PC-9 (cell line): ENCODE measurements around the gene KLK6. TPM values are rescaled to one million over a fixed set of nuclear protein-coding genes. Genes with fewer than 3 reads are reported as not detected.
"Not testable (repeated sequence)": the region's sequence is repeated elsewhere in the genome, so short reads cannot be mapped to it uniquely, and the experiment has no call there.

ENCODE experiments used
- BruUV-seq: library from RNA; stranded (reverse); fragments of 400-500 nt; replicated peaks from 2 replicates; lab custom pipeline; 2021; lab: Mats Ljungman, UMichigan
- CTCF ChIA-PET: fragments of 300-600 bp; sonication (Branson Sonifier 250); formaldehyde crosslinking; loops from one replicate; lab custom pipeline; 2022; ENCODE audit warnings: antibody characterized with exemption; lab: Charles Lee
- POLR2A ChIA-PET: fragments of 300-600 bp; sonication (Branson Sonifier 250); formaldehyde crosslinking; loops from one replicate; lab custom pipeline; 2022; ENCODE audit warnings: antibody characterized with exemption; ENCODE audit not compliant: unreplicated experiment; lab: Charles Lee
- DNase-seq, 2 experiments: peaks; one replicate each; pipeline versions ENCODE4 v3.0.0 to v3.0.0-alpha.2; 2015 to 2022; ENCODE audit warnings: mixed read lengths in 1 of 2
- H2AFZ ChIP-seq: fragments of 200-600 bp; sonication (generic); 2 replicates; pipeline ENCODE4 v1.8.1; 2017; ENCODE audit warnings: antibody characterized with exemption
- H3F3A ChIP-seq: fragments of 200-600 bp; sonication (generic); 2 replicates; pipeline ENCODE4 v1.8.1; 2017; ENCODE audit warnings: antibody characterized with exemption, mild to moderate bottlenecking, low read depth; ENCODE audit not compliant: insufficient read depth
- H3K27ac ChIP-seq: fragments of 200-600 bp; sonication (generic); 2 replicates; pipeline ENCODE4 v1.6.1; 2016; ENCODE audit warnings: mixed run types
- H3K27me3 ChIP-seq: fragments of 200-600 bp; sonication (generic); 2 replicates; pipeline ENCODE4 v1.6.1; 2016; ENCODE audit warnings: low read depth, mixed run types; ENCODE audit not compliant: insufficient read depth
- H3K36me3 ChIP-seq: fragments of 200-600 bp; sonication (generic); 2 replicates; pipeline ENCODE4 v1.6.1; 2016; ENCODE audit warnings: low read depth, mixed run types
- H3K4me1 ChIP-seq: fragments of 200-600 bp; sonication (generic); replicated peaks from 2 replicates; pipeline ENCODE4 v1.6.1; 2016; ENCODE audit warnings: mixed run types; ENCODE audit not compliant: insufficient read depth
- H3K4me2 ChIP-seq: fragments of 200-600 bp; sonication (generic); 2 replicates; pipeline ENCODE4 v1.6.1; 2017; ENCODE audit warnings: mixed run types
- H3K4me3 ChIP-seq: fragments of 200-600 bp; sonication (generic); 2 replicates; pipeline ENCODE4 v1.6.1; 2016; ENCODE audit warnings: mixed run types
- H3K79me2 ChIP-seq: fragments of 200-600 bp; sonication (generic); 2 replicates; pipeline ENCODE4 v1.6.1; 2017; ENCODE audit warnings: low read depth, mixed run types
- H3K9me2 ChIP-seq: fragments of 200-600 bp; sonication (generic); 2 replicates; pipeline ENCODE4 v1.8.1; 2017; ENCODE audit warnings: mild to moderate bottlenecking; ENCODE audit not compliant: insufficient read depth
- H3K9me3 ChIP-seq: fragments of 200-600 bp; sonication (generic); 2 replicates; pipeline ENCODE4 v1.8.1; 2016; ENCODE audit warnings: low read depth; ENCODE audit not compliant: insufficient read depth
- H4K20me1 ChIP-seq: fragments of 200-600 bp; sonication (generic); 2 replicates; pipeline ENCODE4 v1.8.1; 2017; ENCODE audit not compliant: insufficient read depth
- EZH2 ChIP-seq: fragments of 200-600 bp; sonication (generic); IDR thresholded peaks from 2 replicates; pipeline ENCODE4 v1.8.0; 2017; ENCODE audit warnings: antibody characterized with exemption, low read depth
- intact Hi-C: fragments of 100-400 bp; cut with micrococcal nuclease; formaldehyde crosslinking; loops from one replicate; pipeline ENCODE4 v1.10.0; 2022; ENCODE audit not compliant: unreplicated experiment
- total RNA-seq: library from RNA; stranded (reverse); gene quantifications from 2 replicates; pipeline ENCODE4 v1.2.3, GENCODE V29; 2021
- TF ChIP-seq, protein P1 (sequence below): fragments of 200-600 bp; sonication (generic); conservative IDR thresholded peaks from 2 replicates; pipeline ENCODE4 v1.6.1; 2017; ENCODE audit warnings: mixed run types, antibody characterized with exemption, mild to moderate bottlenecking, moderate library complexity

KLK6 gene
- total RNA-seq, 1 experiment from 2014 or later: 490 TPM

DNA sequence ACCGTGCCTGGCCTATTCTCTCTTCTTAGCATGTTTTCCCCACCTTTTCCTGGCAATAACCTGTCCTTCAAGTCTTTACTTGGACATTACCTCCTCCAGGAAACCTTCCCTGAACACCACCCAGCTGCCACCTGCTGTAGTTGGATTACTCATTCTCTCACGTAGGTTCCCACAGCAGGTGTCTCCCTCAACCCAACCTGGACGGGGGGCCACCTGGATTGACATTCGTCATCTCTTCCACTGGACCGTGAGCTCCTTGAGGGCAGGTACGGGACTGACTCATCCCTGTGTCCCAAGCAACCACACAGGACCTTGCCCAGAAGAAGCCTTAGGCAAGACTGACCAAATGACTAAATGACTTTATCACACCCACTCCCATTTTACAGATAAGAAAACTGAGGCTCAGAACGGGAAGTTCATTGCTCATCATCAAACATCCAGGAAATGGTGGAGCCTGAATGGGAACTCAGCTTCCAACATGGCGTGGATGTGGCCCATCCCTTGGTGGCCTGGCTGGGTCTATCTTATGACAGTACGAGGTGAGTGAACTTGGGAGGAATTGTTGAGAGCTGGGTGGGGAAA, 3.5 kb upstream of the KLK6 start:
- peak; percentile 63 to 99 for DNase-seq
- no peaks in the 10 kb centered on the region for H3K9me2 ChIP-seq
- intact Hi-C loops: no loop called here
- peaks cover 18% of the 10 kb centered on the region for H3K79me2 ChIP-seq
- peaks cover 63% of the 10 kb centered on the region for H3F3A ChIP-seq
- peaks cover 70% of the 10 kb centered on the region for H3K4me1 ChIP-seq
- no peaks in the 10 kb centered on the region for H3K9me3 ChIP-seq
- peaks cover 14% of the 10 kb centered on the region; the same call in 1 of the 2 replicates for H3K36me3 ChIP-seq
- no peaks in the 10 kb centered on the region for H4K20me1 ChIP-seq
- no TSS peak for BruUV-seq
- TF ChIP-seq, protein P1, sequence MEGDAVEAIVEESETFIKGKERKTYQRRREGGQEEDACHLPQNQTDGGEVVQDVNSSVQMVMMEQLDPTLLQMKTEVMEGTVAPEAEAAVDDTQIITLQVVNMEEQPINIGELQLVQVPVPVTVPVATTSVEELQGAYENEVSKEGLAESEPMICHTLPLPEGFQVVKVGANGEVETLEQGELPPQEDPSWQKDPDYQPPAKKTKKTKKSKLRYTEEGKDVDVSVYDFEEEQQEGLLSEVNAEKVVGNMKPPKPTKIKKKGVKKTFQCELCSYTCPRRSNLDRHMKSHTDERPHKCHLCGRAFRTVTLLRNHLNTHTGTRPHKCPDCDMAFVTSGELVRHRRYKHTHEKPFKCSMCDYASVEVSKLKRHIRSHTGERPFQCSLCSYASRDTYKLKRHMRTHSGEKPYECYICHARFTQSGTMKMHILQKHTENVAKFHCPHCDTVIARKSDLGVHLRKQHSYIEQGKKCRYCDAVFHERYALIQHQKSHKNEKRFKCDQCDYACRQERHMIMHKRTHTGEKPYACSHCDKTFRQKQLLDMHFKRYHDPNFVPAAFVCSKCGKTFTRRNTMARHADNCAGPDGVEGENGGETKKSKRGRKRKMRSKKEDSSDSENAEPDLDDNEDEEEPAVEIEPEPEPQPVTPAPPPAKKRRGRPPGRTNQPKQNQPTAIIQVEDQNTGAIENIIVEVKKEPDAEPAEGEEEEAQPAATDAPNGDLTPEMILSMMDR: no peak
- H3K4me2 ChIP-seq: peak overlapping the region; percentile 54
- peak overlapping the region; percentile 78 for H3K27ac ChIP-seq
- H3K4me3 ChIP-seq: no peak overlapping the region
- H3K27me3 ChIP-seq: no peaks in the 10 kb centered on the region
- ChIA-PET POLR2A (interaction anchor here (0.5 to 1.1 kb wide), 3 partner anchors 10 to 46 kb away, joined by 7 to 8 read pairs (median 7); partner anchors contain the start of gene KLK5), CTCF (interaction anchor here (1.3 kb wide), 1 partner anchor 44 kb away, joined by 6 read pairs; no protein-coding TSS in a partner anchor)
- H2AFZ ChIP-seq: no peak overlapping the region

GRCh38 chr19:50969810-50970209, 419 bp upstream of the KLK6 start:
- BruUV-seq, H2AFZ ChIP-seq, H4K20me1 ChIP-seq, DNase-seq, H3K27me3 ChIP-seq, CTCF ChIA-PET, H3K9me2 ChIP-seq, H3K9me3 ChIP-seq: not testable (repeated sequence)
- peak overlapping the region; percentile 89 for H3K4me2 ChIP-seq
- peaks cover 49% of the 10 kb centered on the region for H3K79me2 ChIP-seq
- peaks cover 81% of the 10 kb centered on the region for H3K4me1 ChIP-seq
- POLR2A ChIA-PET: interaction anchor here (0.5 to 2.2 kb wide), 6 partner anchors 13 to 370 kb away, joined by 3 to 15 read pairs (median 6); partner anchors contain the start of gene KLK8
- H3K4me3 ChIP-seq: peak overlapping the region; percentile 76; the same call in 1 of the 2 replicates
- peak overlapping the region; percentile 92 for H3K27ac ChIP-seq
- peaks cover 14% of the 10 kb centered on the region for H3K36me3 ChIP-seq
- peaks cover 62% of the 10 kb centered on the region for H3F3A ChIP-seq
- intact Hi-C loops: loop anchor here (1.0 to 2.0 kb wide), 5 partner anchors 22 to 127 kb away; partner anchors contain the start of gene KLK8

GRCh38 chr19:50968716-50969412, 527 bp downstream of the KLK6 start:
- H3K4me2 ChIP-seq: peak overlapping the region; percentile 89
- TF ChIP-seq, protein P1: no peak
- no peak for TF ChIP-seq EZH2
- ChIA-PET POLR2A (interaction anchor here (0.5 to 2.2 kb wide), 6 partner anchors 14 to 48 kb away, joined by 3 to 22 read pairs (median 8); partner anchors contain the start of gene KLK8), CTCF (interaction anchor here (0.6 kb wide), 1 partner anchor 14 kb away, joined by 5 read pairs; no protein-coding TSS in a partner anchor)
- DNase-seq: peak; percentile 78 to 80
- H4K20me1 ChIP-seq: no peaks in the 10 kb centered on the region; the same call in 1 of the 2 replicates
- intact Hi-C loops: loop anchor here (1.0 to 2.0 kb wide), 6 partner anchors 16 to 128 kb away; partner anchors contain the start of genes KLK5 and KLK8
- H3K27me3 ChIP-seq: no peaks in the 10 kb centered on the region
- no peaks in the 10 kb centered on the region for H3K9me2 ChIP-seq
- H3K27ac ChIP-seq: peak overlapping the region; percentile 92
- peak overlapping the region; percentile 37; the same call in 1 of the 2 replicates for H2AFZ ChIP-seq
- H3K36me3 ChIP-seq: peaks cover 23% of the 10 kb centered on the region
- no peaks in the 10 kb centered on the region for H3K9me3 ChIP-seq
- peaks cover 58% of the 10 kb centered on the region for H3K79me2 ChIP-seq
- H3K4me1 ChIP-seq: peaks cover 74% of the 10 kb centered on the region
- H3F3A ChIP-seq: peaks cover 63% of the 10 kb centered on the region
- no TSS peak for BruUV-seq
- H3K4me3 ChIP-seq: peak overlapping the region; percentile 76
